ENCODE data around the gene CPSF2. TPM values are rescaled to one million over a fixed set of nuclear protein-coding genes. Genes with fewer than 3 reads are reported as not detected.

CPSF2 gene
- total RNA-seq, 1 donor from 2014 or later = 18.5 TPM

Other genes with a start within 250 kb of the CPSF2 start
- gene FBLN5, start 174.3 kb upstream of the CPSF2 start, total RNA-seq = 0.87 and 1.8 TPM in 2 replicates
- 12.9 and 23.8 TPM in 2 replicates for gene TRIP11, start 81.9 kb upstream of the CPSF2 start, total RNA-seq
- 29.9 and 107 TPM in 2 replicates for gene ATXN3, start 15.4 kb upstream of the CPSF2 start, total RNA-seq
- 318 and 327 TPM in 2 replicates for gene NDUFB1, start 263 bp upstream of the CPSF2 start, total RNA-seq
- gene SLC24A4, start 201.2 kb downstream of the CPSF2 start, total RNA-seq = under 0.01 TPM in 2 replicates